Activated naive CD8-positive, alpha-beta T cell treated with anti-CD3 and anti-CD28 coated beads, Interleukin-2, amount 50 U/mL, for 16 hours (primary cell): ENCODE measurements around the gene OTUD4.
"Not testable (repeated sequence)": the region's sequence is repeated elsewhere in the genome, so short reads cannot be mapped to it uniquely, and the experiment has no call there.

ENCODE experiments used
- DNase-seq: peaks from one replicate; pipeline ENCODE4 v3.0.0-alpha.2; 2020; ENCODE audit warnings: low read depth, low spot score

Gene OTUD4

GRCh38 chr4:145178740-145179280 is 1.6 kb downstream of the OTUD4 start:
- DNase-seq, result no peak

DNA sequence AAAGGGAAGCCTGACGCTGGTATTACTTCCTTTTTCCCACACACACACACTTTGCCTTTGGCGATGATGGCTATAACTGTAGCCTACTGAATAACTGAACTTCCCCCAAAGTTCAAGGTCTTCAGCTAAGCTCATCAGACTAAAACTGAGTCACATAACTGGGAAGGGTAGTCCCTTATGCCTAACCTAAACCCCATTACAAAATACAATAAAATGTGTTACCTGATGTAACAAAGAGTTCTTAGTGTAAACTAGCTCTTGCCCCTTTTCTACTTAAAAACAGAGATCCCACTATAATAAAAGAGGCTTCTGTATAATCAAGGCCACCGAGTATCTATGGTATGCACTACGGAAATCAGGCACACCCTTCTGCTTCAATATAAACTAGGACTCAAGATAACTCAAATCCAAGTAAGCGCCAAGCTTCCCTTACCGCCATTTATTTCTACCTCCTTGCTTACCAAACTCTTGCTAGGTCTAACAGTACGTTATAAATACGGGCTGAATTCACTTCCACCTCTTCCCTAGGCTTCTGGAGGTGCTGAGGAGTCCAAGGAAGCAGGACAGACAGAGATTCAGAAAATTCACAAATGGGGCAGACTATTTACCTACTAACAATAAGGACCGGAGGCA is 2.4 kb downstream of the OTUD4 start:
- DNase-seq, result no peak

DNA sequence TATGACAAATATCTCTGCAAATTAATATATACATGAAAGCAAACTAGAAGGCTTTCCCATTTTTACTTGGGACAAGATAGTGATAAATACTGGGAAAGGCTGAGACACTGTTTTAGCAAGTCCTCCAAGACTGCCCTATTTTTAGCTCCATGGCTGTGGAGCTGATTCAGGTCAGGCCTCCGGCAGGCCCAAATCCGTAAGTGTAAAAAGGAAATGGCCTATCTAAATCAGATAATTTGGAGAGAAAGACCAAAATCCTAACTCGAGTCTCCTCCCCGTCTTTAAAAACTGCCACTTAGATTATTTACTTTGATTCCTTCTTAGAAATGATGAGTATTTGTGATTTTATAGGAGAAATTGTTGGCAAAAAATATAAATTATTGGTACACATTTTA is 2.9 kb downstream of the OTUD4 start:
- DNase-seq, result no peak

- no peak for DNase-seq
Observed at GRCh38 chr4:145176641-145177432, 3.6 kb downstream of the OTUD4 start.

- DNase-seq, result no peak
Observed at GRCh38 chr4:145171911-145172310, 8.5 kb downstream of the OTUD4 start.

GRCh38 chr4:145170223-145170622 is 10.2 kb downstream of the OTUD4 start:
- no peak for DNase-seq

- DNase-seq, result no peak
Observed at GRCh38 chr4:145168581-145169187, 11.7 kb downstream of the OTUD4 start.

GRCh38 chr4:145167887-145168286 is 12.5 kb downstream of the OTUD4 start:
- DNase-seq, result no peak

GRCh38 chr4:145161549-145161948 is 18.8 kb downstream of the OTUD4 start:
- DNase-seq, result no peak

DNA sequence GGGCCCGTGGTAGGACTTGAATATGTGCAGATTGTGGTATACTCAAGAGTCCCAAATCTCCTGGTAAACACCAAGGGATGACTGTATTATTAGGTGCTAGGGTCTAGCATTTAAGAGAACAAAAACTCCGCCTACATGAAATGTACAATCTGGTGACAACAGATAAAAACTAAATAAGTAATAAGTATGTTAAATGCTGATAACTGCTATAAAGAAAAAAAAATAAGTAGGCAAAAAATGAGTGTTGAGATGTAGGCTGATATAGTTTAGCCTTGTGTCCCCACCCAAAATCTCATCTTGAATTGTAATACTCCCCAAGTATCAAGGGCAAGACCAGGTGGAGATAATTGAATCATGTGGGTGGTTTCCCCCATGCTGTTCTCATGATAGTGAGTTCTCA is 23.4 kb downstream of the OTUD4 start:
- no peak for DNase-seq

GRCh38 chr4:145155268-145155870 is 25.0 kb downstream of the OTUD4 start:
- no peak for DNase-seq

- DNase-seq, result no peak
Observed at GRCh38 chr4:145154573-145154972, 25.8 kb downstream of the OTUD4 start.

GRCh38 chr4:145153904-145154298 is 26.5 kb downstream of the OTUD4 start:
- no peak for DNase-seq

DNA sequence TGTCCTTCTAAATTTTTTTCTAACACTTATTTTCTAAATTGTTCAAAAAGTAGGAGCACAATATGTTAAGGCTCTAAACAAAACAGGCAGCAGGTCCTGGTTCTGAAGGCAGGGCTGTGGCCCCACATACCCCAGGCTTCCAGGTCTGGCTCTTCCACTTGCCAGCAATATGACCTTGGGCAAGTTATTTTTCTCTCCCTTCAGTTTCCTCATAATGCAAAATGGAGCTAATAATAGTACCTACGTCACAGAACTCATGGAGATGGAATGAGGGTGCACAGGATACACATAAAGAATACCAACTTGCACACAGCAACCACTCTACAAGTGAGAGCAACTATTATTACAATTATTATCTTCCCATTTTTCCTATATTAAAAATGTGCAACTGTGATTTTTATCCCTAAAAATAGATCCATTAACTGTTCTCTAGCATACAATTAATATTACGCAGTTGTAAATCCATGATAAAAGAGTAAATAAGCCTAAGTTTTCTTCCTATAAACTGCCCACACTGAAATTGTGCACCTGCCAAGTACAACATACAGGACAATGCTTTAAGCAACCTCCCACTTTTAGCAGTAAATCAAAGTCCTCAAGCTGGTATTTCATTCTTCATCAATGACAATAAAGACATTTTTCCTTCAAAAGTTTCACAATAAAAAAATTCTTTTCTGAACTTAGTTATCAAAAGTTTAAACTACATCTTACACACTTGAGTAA is 27.0 kb downstream of the OTUD4 start:
- DNase-seq, result no peak

DNA sequence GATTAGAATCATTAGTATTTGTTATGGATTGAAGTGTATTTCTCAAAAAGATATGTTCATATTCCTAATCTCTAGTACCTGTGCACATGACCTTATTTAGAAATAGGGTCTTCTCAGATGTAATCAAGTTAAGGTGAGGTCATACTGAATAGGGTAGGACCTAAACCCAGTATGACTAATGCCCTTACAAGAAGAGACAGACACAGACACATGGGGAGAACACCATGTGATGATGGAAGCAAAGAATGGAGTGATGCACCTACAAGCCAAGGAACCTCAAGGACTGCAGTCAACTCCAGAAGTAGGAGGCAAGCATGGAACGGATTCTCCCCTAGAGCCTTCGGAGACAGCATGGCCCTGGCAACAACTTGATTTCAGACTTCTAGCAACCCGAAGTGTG is 31.4 kb downstream of the OTUD4 start:
- no peak for DNase-seq

- not testable (repeated sequence) for DNase-seq
Observed at GRCh38 chr4:145136219-145136618, 44.2 kb downstream of the OTUD4 start.

GRCh38 chr4:145132511-145133098 is 47.8 kb downstream of the OTUD4 start:
- no peak for DNase-seq

DNA sequence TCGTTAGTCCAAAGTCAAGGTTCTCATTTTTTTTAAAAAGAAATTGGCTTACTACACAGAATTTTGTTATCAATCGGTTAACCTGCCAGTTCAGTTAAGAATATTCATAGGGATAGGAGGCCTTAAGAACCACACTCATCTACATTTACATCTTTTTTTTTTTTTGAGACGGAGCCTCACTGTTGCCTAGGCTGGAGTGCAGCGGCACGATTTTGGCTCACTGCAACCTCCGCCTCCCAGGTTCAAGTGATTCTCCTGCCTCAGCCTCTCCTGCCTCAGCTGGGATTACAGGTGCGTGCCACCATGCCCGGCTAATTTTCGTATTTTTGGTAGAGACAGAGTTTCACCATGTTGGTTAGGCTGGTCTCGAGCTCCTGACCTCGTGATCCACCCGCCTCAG is 48.5 kb downstream of the OTUD4 start:
- DNase-seq, result no peak

DNA sequence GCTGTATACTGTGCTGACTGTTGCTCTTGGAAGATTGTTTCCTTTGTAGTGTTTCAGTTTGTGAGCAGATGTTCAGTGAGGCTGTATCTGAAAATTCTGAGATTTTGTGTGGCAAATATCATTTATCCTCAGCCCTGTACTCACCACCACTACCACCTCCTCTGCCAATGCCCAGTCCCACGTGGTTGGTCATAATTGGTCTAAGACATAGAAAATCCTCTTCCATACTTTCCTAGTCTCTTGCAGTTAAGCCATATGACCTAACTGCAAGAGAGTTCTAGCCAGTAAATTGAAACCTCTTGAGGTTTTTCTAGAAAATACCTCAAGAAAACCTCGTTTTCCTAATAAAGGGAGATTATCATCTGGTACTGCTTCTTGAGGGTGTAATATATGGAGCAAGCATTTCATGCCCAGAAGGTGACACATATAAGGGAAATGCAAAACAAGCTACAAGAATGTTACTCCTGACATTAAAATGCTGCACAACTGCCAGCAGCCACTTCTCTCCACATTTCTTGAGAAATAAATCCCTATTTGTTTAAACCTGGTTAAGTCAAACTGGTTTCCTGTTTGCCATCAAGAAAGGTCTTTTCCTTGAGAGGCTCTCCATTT is 49.5 kb downstream of the OTUD4 start:
- DNase-seq, result no peak

DNA sequence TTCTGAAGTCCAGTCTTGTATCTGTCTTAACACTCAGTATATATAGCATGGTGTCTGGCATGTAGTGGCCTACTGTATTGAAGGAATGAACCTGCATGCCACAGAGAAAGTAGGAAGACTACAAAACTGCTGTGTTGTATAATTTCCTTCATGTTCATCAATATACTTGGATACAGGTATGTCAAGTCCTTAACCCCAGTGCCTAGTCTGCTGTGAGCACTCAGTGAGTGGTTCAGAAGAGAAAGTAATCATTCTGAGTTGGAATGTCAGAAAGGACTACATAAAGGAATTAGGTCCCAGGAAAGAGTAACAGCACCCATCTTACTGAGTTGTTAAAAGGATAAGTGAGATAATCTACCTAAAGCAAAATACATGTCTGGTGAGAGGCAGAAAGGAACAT is 50.3 kb downstream of the OTUD4 start:
- DNase-seq, result no peak

GRCh38 chr4:145125396-145125795 is 55.0 kb downstream of the OTUD4 start:
- no peak for DNase-seq
